GM10248 (cell line): ENCODE results near the gene EFCAB6.

Source experiments
- CTCF ChIA-PET: fragments of 300-600 bp; sonication (Branson Sonifier 250); formaldehyde crosslinking; extraction: SDS; loops from one replicate; lab custom pipeline; 2021; ENCODE audit warnings: antibody characterized with exemption; lab: Yijun Ruan, JAX
- POLR2A ChIA-PET: fragments of 350-650 bp; sonication (Branson Sonifier 250); formaldehyde crosslinking; extraction: SDS; loops from one replicate; lab custom pipeline; 2020; ENCODE audit warnings: antibody characterized with exemption; lab: Yijun Ruan, JAX
- DNase-seq: peaks from one replicate; pipeline ENCODE4 v3.0.0; 2012; ENCODE audit errors: extremely low spot score
- TF ChIP-seq, protein P1 (sequence below): IDR thresholded peaks from 2 replicates; pipeline ENCODE4 v1.5.1; 2012; ENCODE audit warnings: mild to moderate bottlenecking, low read depth; ENCODE audit errors: extremely low read depth, missing control alignments, control extremely low read depth

The EFCAB6 gene

DNA sequence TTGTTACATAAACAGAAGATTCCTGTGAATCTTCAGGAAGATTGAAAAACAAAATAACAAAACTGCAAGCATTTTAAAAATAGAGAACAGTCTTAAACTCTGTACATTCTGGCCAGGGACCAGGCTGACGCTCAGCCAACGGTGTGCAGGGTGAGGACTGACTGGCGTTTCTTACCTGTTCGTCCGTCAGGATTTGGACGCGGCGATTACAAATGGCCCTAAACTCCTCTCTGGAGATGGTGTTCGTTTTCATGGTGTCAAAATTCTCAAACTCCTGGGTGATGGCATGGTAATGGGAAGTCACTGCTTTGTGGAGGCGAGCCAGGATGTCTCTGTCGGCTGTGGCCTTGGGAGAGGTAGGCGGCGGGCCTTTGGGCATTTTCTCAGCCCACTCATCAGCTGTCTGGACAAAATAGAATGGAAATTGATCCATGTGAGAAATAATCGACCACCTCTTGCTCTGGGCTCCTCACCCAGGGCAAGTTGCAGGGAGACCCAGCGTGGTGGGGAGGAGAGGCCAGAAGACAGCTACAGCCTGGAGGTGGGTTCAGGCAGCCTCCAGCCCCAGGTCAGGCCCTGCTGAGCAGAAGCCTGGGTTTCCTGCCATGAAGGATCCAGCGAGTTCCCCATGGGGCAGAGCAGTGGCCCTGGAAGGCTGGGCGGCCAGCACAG is 257.3 kb downstream of the EFCAB6 start:
- ChIA-PET CTCF (no interaction called here), POLR2A (no interaction called here)
- no peak for DNase-seq
- TF ChIP-seq, protein P1, sequence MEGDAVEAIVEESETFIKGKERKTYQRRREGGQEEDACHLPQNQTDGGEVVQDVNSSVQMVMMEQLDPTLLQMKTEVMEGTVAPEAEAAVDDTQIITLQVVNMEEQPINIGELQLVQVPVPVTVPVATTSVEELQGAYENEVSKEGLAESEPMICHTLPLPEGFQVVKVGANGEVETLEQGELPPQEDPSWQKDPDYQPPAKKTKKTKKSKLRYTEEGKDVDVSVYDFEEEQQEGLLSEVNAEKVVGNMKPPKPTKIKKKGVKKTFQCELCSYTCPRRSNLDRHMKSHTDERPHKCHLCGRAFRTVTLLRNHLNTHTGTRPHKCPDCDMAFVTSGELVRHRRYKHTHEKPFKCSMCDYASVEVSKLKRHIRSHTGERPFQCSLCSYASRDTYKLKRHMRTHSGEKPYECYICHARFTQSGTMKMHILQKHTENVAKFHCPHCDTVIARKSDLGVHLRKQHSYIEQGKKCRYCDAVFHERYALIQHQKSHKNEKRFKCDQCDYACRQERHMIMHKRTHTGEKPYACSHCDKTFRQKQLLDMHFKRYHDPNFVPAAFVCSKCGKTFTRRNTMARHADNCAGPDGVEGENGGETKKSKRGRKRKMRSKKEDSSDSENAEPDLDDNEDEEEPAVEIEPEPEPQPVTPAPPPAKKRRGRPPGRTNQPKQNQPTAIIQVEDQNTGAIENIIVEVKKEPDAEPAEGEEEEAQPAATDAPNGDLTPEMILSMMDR: no peak

- ChIA-PET CTCF (no interaction called here), POLR2A (no interaction called here)
- TF ChIP-seq, protein P1: no peak
- no peak for DNase-seq
Measured at GRCh38 chr22:43554259-43554636, 257.9 kb downstream of the EFCAB6 start.

DNA sequence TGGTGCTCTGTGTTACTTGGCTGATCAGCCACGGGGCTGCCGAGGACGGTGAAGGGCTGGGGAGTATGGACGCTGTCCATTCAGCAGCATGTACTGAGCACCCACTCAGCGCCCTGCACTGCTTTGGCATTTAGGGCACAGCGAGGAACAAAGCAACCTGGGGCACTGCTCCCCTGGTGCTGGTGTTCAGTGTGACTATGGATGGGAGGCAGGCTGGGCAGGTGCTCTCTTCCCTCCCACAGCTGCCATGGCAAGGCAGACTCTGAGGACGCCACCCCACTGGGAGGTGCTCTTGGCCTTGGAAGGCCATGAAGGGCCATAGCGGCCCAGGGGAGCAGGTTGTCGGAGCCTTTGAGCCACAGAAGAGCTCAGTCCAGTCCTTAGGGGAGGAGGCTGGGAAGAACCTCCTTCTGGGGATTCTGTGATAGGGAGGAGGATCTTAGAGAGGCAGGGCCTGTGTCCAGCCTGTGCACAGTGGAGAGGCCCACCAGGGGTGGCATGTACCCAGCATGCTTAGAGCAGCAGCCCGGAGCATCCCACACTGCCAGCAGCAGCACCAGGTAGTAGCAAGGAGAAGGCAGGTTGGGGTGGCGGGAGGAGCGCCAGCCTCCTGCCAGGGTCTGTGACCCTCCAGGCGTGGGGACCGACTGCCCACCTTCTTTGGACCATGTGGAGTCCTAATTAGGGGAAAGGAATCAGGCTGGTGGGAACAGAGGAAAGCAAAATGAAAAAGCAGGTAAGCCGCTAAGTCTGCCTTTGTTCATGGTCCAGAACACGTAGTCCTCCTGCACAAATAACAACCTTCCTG is 258.4 kb downstream of the EFCAB6 start:
- POLR2A ChIA-PET: no interaction called here
- CTCF ChIA-PET: no interaction called here
- no peak for DNase-seq
- TF ChIP-seq, protein P1: no peak

- ChIA-PET POLR2A (no interaction called here), CTCF (no interaction called here)
- TF ChIP-seq, protein P1: no peak
- no peak for DNase-seq
Measured at GRCh38 chr22:43550672-43551071, 261.4 kb downstream of the EFCAB6 start.

DNA sequence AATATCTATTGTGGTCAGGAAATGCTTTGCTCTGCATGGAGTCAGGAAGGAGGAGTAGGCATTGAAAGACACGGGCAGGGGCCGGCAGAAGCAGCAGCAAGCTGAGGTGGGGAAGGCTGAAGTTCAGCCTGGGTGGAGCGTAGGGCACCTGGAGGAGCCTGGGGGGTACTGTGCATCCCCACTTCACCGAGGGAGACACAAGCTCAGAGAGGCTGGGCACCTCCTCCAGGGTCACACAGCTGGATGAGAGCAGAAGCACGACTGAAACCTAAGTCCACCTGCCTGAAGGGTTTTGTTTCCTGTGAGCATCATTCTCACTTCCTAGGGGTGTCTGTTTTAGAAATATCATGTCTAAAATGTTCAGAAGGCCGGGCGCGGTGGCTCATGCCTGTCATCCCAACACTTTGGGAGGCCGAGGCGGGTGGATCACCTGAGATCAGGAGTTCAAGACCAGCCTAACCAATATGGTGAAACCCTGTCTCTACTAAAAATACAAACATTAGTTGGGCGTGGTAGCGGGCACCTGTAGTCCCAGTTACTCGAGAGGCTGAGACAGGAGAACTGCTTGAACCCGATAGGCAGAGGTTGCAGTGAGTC is 262.0 kb downstream of the EFCAB6 start:
- no peak for DNase-seq
- CTCF ChIA-PET: no interaction called here
- TF ChIP-seq, protein P1: no peak
- POLR2A ChIA-PET: no interaction called here

DNA sequence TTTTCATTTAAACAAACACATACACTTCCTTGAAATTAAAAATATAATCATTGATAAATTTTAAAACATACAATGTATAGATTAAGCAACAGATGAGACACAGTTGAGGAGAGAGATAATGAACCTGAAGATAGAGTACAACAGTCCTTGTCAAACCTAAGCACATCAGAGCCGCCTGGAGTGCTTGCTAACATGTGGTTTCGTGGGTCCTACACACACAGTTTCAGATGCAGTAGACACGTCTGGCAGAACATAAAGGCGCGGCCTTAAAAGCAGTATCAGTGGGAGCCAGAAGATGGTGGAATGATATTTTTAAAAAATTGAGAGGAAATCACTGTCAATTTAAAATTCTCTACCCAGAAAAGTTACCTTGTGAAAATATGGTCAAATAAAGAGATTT is 265.9 kb downstream of the EFCAB6 start:
- TF ChIP-seq, protein P1: no peak
- ChIA-PET CTCF (interaction anchor here (1.0 to 2.0 kb wide), 3 partner anchors 12 to 199 kb away, joined by 3 to 7 read pairs (median 4); no protein-coding TSS in a partner anchor), POLR2A (no interaction called here)
- DNase-seq: no peak
